Hematopoietic multipotent progenitor cell (in vitro differentiated cells): ENCODE measurements around the gene INSIG1. TPM values are rescaled to one million over a fixed set of nuclear protein-coding genes. Genes with fewer than 3 reads are reported as not detected.

Experiments
- DNase-seq, 3 donors: peaks; one replicate each; pipeline ENCODE4 v3.0.0-alpha.2; 2011 to 2015; ENCODE audit warnings: low read depth in 2 of 3, low spot score in 2 of 3
- total RNA-seq: library from RNA; depleted of rRNA; stranded (reverse); fragments of >200 nt; gene quantifications from one replicate; pipeline ENCODE4 v1.2.3, GENCODE V29; 2012

The INSIG1 gene
- total RNA-seq, 1 donor, result 95.9 TPM

DNA sequence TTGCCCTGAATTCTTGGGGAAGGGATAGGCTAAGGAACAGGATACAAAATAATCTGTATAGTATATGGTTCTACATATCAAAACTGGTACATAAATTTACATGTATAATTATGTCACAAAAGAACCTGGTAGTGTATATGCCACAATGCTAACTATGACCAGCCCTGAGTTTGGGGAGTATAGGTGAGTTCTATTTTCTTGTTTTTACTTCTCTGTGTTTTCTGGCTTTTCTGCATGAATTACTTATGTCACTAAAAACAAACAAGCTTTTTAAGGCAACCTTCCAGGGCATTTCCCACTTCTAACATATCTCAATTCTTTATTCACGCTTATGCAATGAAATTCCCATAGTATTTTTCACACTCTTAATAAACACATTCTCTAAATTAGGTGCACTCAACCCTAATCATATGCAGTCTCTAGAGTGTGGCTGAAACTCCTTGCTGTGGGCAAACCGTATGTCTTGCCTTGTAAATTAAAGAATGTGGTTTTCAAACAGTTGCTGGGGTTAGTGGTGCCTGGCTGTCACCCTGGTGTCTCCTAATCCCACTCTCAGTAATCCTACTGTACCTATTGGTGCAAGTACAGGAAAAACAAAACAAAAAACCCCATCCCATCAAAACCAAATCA lies 14.0 kb upstream of the INSIG1 start:
- DNase-seq, result no peak

DNA sequence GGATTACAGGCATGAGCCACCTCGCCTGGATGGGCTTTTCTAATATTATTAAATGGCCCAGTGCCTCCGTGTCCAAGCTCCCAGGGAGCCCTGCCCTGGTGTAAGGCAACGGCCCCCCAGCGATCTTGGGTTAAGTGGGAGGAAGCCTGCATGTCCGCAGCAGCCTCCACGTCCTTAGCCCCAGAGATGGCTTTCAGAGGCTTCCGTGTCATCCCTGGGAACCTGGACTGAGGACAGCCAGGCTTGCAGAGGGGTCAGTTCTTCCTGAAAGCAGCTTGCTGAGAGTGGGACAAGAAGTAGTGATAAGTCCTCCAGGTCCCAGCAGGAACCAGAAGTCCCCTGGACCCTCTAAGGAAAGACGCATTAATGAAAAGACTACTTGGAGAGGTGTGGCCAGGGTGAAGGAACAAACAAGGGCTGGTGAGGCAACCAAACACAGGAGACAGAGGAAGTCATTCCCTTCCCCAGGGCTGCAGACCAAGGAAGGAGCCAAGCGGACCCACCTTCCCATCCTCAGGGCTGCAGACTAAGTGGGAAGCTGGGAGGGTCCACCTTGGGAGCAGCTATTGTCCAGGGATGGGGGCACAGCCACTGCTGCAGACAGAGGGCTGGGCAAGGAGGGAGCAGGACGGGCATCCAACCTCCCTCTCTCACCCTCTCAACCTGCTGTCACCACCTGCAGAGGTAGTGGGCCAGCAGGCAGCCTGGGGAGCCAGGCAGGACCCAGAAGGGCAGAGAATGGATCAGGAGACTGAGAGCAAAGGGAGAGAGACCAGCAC lies 13.0 kb upstream of the INSIG1 start:
- no peak for DNase-seq

DNA sequence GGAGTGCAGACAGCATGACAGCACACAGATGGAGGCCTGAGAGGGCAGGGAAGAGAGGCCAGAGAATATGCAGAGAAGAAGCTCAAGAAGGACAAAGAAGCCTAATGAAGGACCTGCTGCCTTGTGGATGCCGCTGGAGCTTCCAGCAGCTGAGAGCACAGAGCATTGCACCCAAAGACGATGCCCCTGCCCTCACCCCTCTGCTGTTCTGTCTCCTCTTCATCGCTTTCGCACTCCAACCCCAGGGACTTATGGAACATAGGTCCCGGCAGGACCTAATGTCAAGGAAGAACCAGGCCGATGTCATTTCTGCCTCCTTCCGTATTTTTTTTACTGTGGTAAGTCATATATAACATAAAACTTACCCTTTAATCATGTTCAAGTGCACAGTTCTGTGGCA lies 12.3 kb upstream of the INSIG1 start:
- no peak for DNase-seq

- no peak for DNase-seq
Observed at GRCh38 chr7:155285833-155286232, 11.8 kb upstream of the INSIG1 start.

GRCh38 chr7:155286686-155287085 lies 11.0 kb upstream of the INSIG1 start:
- DNase-seq, result no peak

GRCh38 chr7:155287284-155287935 lies 10.3 kb upstream of the INSIG1 start:
- DNase-seq, result peak in 1 of 3 donors; percentile 29

GRCh38 chr7:155288055-155288454 lies 9.6 kb upstream of the INSIG1 start:
- no peak for DNase-seq

DNA sequence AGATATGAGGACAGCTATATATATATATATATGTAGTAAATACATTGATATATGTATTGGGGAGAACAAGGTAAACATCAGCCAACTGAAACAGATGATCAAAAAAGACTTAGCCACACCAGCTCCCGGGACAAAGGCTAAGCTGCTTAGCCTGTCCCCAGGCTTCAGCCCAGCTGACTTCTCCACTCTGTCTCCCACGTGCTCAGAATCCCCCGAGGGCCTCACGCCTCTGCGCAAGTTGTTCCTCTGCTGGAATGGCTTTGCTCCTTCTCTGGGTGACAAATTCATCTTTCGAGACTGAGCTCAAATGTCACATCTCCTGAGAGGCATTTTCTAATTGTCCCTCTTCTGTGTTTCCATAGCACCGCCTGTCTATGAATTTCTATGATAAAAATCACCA lies 8.6 kb upstream of the INSIG1 start:
- no peak for DNase-seq

- no peak for DNase-seq
Observed at GRCh38 chr7:155289949-155290501, 7.7 kb upstream of the INSIG1 start.

DNA sequence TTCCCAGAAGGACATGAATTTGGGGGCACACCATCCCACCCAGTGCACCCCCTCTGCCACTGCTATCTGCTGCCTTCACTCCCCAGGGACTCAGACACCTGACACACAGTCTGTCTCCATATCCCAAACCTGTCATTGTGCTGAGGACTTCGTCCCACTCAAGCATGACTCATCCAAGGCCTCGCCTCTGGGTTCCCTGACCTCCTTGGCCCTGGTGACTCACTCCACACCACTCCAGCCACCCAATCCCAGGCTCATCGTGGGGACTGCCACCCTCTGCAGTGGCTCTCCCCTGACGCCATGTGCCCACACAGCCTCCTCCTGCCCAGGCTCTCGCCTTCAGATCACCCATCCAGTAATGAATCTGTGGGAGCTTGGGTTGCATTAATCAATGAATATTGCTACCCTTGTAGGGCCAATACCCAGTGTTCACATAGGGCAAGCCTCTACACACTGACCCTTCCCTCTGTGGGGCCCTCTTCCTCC lies 6.6 kb upstream of the INSIG1 start:
- no peak for DNase-seq

- DNase-seq, result no peak
Observed at GRCh38 chr7:155291729-155292128, 5.9 kb upstream of the INSIG1 start.

DNA sequence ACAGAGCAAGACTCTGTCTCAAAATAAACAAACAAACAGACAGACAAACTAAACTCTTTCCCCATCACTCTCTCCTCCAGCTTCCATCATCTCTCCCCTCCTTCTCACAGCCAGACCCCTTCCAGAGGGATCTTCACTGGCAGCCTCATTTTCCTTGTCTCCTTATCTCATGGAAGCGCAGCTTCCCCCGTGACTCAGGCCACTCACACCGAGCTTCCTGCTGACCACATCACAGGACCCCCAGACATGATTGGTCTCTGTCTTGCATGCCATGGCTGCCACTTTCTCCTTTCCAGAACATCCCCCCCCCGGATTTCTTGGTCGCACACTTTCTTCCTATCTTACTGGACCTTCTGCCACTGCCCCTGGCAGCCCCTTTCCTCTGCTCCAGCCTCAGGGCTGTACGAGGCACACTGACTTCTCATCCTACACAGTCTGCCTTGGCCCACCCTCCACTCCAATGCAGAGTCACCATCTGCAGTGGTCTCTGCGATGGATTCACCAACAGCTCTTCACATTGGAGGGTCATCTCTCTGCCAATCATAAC lies 4.9 kb upstream of the INSIG1 start:
- no peak for DNase-seq

DNA sequence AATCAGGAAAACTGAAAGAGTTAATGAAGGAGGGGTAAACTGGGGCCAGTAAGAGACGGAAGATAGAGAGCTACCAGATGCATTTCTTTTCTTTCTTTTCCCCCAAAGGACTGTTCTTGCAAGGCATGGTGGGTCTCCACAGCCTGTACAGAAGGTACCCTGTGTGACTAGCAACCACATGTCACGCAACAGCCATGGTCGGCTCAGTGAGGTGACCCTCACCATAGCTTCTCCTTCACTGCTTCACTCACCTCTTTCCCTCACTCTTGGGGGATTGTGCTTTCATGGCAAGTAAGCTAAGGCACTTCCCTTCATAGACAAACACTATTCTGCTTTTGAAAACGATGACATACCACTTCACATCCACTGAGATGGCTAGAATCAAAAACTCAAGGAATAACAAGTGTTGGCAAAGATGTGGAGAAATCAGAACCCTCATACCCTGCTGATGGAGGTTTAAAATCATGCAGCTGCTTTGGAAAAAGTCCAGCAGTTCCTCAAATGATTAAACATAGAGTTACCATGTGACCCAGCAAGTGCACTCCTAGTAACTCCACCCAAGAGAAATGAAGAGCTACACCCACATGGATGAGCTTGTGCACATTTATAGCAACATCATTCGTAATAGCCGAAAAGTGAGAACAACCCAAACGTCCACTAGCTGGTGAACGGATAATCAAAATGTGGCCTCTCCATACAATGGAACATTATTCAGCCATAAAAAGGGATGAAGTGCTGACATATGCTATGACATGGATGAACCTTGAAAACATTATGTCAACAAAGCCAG lies 3.8 kb upstream of the INSIG1 start:
- no peak for DNase-seq

DNA sequence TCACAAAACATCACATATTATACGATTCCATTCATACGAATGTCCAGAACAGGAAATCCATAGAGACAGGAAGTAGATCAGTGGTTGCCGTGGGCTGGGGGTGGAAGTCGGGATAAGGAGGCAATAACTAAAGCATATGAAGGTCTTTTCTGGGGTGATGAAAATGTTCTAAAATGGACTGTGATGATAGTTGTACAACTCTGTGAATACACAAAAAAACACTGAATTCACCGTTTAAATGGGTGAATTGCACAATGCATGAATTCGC lies 3.2 kb upstream of the INSIG1 start:
- no peak for DNase-seq

- DNase-seq, result no peak
Observed at GRCh38 chr7:155295511-155295910, 2.2 kb upstream of the INSIG1 start.

DNA sequence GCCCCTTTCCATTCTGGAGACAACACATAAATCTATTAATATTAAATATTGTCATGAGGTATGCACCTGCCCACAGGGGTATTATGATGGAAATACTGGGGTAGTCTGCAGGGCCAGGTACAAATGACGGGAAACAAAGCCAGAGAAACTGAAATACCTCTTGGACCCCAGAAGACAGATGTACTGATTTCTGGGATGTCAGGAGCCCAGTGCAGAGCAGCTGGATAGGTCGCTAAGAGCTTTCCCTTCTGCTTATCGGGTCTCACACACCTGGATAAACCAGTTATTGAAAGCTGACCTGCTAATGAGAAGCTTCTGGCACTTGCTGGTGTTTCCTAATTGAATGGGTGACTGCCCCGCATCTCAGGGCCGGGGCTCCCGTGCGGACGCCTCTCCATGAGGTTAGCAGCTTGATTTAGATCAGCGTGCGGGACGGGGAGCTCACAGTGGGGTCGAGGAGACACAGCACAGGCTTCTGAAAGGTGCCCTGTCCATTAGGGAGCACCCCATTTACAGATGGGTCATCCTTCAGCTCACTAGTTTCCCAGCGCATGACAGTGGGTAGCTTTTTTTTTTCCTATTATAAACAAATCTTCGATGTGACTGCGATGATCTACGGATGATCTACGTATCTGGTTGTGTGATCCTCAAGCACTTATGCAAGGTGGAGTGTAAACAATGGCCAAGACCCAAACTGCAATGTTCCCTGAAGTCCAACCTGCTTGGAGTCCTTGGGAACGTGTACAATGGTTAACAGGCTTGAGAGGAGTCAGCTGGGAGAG lies 1.5 kb upstream of the INSIG1 start:
- no peak for DNase-seq

GRCh38 chr7:155296788-155297516 lies 726 bp upstream of the INSIG1 start:
- DNase-seq, result peak; percentile 73 to 90 (median 90)

- peak in 2 of 3 donors; percentile 14 to 23 for DNase-seq
Observed at GRCh38 chr7:155298288-155298833, 683 bp downstream of the INSIG1 start.
